ENCODE data around the gene RABL2A.
"Not testable (repeated sequence)": the region's sequence is repeated elsewhere in the genome, so short reads cannot be mapped to it uniquely, and the experiment has no call there.

The RABL2A gene

DNA sequence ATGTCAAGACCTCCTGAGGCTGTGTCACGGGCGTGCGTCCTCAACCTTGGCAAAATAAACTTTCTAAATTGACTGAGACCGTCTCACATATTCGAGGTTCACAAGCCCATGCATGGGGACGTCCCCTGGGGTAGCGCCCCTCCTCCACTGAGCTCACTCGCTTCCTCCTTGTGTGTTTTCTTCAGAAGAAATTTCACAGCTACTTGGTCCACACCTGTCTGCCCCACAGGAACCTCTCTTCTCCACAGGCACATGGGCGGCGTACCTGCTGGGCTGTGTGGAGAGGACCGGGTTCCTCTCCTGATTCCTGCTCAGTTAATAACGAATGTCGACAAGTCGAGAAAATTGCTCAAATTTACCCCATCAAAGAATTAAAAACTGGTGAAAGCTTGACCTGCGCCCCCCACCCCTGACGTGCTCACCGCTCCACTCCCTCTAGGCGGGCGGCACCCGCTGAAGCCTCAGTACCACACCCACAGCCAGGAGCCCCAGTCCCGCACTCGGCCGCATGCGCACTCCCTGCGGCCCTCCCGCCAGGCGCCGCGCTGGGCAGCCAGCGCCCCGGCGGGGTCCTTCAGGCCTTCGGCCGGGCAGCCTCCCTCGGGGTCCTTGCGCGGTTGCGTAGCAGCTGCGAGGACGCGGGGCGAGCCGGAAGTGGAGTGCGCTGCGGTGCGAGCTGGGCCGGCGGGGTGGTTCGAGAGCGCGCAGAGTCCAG lies at the start of gene RABL2A:
Gene RABL2A (plus strand): TSS at position 651 of the 715 bp plus-strand sequence. CDS start 1,341 bp downstream, outside the sequence.
- DNase-seq (ENCODE audit: low read depth in 2 of 2), result peak; percentile 71 to 76

DNA sequence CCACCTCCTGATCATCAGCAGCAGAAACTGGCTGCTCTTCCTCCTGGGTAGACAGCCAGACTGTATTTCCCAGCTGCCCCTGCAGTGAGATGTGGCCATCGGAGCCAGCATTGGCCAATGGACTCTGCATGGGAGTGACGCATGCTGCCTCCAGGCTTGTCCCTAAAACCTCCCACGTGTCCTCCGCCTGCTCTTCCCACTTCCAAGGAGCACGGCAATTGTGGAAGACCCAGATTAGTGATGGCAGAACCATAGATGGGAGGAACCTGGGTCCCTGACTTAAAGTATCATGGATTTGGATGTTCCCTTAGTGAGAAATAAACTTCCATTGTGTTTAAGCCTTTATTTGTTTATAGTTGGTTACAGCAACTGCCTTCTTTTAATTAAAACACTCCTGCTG lies 48.6 kb upstream of the RABL2A start:
- DNase-seq (ENCODE audit: low read depth in 2 of 2), result not testable (repeated sequence)

DNA sequence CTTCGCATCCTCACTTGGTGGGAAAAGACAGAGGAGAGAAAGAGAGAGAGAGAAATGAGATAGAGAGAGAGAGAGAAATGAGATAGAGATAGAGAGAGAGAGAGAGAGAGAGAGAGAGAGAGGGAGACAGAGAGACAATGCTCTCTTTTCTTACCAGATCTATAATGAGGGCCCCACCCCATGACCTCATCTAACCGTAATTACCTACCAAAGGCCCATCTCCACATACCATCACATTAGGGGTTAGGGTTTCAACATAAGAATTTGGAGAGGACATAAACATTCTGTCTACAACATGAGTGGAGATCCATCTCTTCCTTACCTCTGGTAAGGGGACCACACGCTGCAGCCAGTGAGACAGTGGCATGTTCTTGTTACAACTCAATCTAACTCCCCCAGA lies 44.6 kb upstream of the RABL2A start:
- not testable (repeated sequence) for DNase-seq (ENCODE audit: low read depth in 2 of 2)

DNA sequence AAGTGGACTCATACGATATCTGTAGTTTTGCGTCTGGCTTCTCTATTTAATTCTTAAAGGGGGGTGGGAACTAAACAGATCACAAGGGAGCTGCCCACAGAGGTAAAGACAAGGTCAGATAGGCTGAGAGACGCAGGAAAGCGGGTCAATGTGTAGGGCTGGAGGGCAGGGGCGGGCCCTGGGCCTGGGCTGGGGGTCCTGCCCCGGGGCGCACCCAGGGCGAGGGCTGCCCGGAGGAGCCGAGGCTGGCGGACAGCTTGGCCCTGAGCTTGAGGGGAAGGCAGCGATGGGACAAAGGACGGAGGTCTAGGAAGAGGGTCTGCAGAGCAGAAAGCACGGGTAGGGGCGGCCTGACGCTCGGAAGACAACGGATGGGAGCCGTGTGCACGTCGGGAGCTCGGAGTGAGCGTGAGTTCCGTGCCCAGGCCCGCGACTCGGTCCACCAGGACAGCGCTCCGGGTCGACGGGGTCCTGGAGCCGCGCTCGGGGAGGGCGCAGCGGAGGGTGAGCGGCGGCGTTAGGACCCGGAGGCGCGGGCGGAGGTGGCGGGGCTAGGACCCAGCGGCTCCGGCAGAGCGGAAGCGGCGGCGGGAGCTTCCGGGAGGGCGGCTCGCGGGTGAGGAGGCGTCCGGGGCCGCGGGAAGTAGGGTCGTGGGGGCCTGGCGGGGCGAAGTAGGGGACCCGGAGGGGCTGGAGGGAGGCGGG lies 43.4 kb upstream of the RABL2A start:
- DNase-seq (ENCODE audit: low read depth in 2 of 2), result peak; percentile 68 to 78

DNA sequence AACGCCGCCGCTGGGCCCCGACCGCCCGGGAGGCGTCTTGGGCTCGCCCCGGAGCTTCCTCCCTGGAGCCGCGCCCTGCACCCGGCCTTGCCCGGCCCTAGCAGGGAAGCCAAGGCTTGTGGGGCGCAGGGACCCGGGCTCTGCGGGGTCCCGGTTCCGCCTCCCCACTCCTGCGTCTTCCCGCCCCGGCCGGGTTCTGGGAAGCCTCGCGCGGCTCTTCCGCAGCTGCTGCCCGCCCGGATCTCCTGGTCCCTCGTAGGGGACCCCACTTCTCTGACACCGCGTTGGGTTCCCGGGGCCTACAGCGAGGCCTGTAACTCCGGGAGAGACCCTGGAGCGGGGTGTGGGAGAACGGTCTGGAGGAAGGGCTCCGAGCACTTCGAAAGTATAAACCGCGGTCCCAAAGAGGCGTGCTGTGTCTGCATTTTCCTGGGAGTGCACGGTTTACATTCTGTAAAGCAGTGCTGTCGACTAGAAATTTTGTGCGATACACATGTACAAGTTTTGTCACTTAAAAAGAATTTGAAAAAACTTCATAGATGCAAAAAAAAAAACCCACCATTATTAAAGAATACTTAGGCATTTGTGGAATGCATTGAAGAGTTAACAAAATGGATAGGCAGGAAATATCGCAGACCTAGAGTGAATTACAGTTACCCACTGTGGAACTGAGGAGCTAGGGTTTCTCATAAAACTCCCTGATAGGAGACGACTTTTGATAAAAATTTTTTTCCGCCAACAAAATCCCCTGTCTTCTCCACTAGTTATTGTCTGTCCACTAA lies 42.6 kb upstream of the RABL2A start:
- not testable (repeated sequence) for DNase-seq (ENCODE audit: low read depth in 2 of 2)

DNA sequence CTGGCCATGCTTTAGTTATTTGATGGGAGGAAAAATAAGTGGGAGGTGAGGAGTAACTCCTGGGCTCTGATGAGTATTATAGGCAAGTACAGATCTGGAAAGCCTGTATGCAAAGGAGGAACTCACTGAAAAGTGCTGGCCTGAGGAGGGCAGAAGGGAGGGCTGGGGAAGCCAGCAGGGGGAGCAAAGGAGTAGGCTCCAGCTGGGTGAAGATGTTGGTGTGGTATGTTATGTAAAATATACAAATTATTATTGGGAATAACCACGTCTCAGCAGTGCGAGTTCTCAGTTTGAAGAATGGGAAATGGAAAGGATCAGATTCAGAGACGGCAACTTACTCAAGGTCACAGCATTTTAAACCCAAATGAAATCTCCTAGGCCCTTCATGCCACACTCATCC lies 39.9 kb upstream of the RABL2A start:
- peak; percentile 43 to 55 for DNase-seq (ENCODE audit: low read depth in 2 of 2)

DNA sequence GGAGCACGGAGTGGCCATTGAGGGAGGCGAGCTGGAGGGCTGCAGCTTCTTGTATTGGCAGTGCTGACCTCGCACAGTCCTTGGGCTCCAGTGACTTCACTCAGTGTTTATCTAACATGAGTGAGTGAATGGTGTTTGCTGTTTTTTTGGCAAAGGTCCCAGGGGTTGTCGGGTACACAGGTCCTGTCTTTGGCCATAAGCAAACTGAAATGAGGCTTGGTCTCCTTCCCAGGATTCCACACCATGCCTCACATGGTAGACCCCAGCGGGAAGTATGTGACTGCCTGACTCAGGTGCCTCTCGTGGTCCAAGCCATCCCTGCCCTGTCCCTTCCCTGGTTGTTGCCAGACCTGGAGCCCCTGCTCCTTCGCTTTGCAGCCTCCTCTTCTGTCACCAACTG lies 37.5 kb upstream of the RABL2A start:
- not testable (repeated sequence) for DNase-seq (ENCODE audit: low read depth in 2 of 2)

DNA sequence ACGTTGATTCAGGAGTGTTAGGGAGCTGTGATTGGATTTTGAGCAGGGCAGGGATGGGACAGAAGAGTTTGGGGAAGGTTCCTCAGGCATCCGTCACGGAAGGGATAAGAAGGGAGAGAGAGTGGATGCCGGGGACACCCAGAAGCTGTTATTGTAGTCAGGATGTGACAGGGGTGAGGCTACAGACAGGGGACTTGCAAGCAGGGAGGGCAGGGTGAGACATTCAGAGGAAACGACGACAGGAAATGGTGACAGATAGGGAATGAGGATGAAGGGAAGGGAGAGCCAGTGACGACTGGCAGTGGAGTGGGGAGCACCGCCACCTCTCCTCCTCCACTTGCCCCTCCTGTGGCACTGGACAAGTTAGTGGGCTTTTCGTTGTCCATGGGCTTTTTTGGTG lies 35.1 kb upstream of the RABL2A start:
- DNase-seq (ENCODE audit: low read depth in 2 of 2), result not testable (repeated sequence)

DNA sequence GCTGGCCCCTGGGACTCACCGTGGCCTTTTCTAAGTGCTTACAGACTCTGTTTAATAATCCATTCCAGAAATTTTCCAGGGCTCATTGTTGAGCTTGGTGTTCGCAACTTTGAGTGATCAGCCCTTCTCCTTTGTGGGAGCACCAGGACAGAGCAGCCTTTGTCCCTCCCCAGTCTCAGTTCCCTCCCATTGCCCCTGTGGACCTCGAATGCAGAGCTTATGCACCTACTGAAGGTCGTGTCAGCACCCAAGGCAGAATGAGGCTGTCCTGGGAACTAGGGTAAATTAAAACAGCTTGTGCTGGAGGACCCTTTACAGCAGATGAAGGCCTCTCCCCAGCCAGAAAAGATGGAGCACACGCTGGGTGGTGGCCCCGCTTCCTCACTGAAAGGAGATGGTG lies 33.8 kb upstream of the RABL2A start:
- not testable (repeated sequence) for DNase-seq (ENCODE audit: low read depth in 2 of 2)

DNA sequence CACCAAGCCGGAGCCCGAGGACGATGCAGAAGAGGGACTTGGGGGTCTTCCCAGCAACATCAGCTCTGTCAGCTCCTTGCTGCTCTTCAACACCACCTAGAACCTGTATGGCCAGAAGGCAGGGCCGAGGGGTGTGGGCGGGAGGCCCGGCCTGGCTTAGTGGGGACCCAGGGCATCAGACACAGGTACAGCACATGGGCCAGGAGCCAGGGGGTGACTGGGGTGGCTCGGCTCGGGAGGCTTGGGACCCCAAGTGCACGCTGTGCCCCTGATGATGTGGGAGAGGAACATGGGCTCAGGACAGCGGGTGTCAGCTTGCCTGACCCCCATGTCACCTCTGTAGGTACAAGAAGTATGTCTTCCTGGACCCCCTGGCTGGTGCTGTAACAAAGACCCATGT lies 31.3 kb upstream of the RABL2A start:
- DNase-seq (ENCODE audit: low read depth in 2 of 2), result not testable (repeated sequence)

DNA sequence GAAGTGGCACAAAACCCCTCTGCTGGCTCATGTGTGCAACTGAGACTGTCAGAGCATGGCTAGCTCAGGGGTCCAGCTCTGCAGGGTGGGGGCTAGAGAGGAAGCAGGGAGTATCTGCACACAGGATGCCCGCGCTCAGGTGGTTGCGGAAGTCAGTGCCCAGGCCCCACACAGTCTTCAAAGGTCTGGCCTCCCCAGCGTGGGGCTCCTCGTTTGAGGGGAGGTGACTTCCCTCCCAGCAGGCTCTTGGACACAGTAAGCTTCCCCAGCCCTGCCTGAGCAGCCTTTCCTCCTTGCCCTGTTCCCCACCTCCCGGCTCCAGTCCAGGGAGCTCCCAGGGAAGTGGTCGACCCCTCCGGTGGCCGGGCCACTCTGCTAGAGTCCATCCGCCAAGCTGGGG lies 29.9 kb upstream of the RABL2A start:
- DNase-seq (ENCODE audit: low read depth in 2 of 2), result not testable (repeated sequence)

DNA sequence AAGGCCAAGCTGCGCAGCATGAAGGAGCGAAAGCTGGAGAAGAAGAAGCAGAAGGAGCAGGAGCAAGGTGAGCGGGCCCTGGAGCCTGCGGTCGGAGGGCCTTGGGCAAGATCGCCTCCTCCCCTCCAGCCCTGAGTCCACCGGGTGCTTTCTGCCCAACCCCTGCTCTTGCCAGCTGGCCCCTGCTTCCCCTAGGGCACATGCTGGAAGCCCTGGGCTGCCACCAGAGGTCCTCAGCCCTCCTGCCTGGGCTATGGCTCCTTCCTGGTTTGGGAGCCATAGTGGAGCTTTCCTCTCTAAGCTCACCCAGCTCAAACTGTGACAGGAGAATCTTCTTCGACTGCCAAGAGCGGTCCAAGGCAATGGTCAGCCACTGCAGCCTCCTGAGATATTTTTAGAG lies 29.5 kb upstream of the RABL2A start:
- DNase-seq (ENCODE audit: low read depth in 2 of 2), result not testable (repeated sequence)

DNA sequence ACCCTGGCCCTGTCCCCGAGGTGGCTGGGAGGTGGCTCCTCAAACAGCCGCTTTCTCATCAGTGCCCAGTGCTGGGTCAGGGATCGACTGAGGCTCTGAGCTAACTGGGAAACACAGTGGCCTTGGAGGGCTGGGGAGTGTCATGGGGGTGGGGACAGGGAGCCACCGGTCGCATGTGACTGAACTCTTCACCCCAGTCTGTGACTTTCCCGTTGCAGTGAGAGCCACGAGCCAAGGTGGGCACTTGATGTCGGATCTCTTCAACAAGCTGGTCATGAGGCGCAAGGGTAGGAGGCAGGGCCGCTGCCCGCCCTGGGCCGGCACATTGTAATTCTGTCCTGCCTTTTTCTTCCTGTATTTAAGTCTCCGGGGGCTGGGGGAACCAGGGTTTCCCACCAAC lies 28.9 kb upstream of the RABL2A start:
- DNase-seq (ENCODE audit: low read depth in 2 of 2), result not testable (repeated sequence)

DNA sequence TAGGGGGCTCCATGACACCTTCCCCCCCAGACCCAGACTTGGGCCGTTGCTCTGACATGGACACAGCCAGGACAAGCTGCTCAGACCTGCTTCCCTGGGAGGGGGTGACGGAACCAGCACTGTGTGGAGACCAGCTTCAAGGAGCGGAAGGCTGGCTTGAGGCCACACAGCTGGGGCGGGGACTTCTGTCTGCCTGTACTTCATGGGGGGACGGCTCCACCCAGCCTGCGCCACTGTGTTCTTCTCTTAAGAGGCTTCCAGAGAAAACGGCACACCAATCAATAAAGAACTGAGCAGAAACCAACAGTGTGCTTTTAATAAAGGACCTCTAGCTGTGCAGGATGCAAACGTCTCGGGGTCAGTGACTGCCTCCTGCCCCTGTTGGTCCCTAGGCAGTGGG lies 28.3 kb upstream of the RABL2A start:
- DNase-seq (ENCODE audit: low read depth in 2 of 2), result not testable (repeated sequence)

DNA sequence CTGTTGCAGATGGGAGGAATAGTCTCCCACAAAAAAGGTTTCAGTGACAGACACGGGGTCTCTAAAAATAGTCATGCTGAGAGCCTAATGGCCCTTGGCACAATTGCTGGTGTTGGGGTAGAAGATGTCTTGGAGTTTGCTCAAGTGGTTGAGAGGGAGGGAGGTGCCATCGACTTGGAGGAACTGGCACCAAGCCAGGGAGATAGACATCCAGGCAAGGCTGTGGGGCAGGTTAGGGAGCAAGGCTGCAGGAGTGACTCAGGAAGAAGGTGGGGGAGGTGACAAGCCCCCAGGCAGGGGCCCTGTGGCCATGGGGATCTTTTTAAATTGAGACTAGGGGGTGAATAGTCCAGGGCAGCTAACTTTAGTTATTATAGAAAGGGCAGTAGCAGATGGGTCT lies 27.9 kb upstream of the RABL2A start:
- not testable (repeated sequence) for DNase-seq (ENCODE audit: low read depth in 2 of 2)

DNA sequence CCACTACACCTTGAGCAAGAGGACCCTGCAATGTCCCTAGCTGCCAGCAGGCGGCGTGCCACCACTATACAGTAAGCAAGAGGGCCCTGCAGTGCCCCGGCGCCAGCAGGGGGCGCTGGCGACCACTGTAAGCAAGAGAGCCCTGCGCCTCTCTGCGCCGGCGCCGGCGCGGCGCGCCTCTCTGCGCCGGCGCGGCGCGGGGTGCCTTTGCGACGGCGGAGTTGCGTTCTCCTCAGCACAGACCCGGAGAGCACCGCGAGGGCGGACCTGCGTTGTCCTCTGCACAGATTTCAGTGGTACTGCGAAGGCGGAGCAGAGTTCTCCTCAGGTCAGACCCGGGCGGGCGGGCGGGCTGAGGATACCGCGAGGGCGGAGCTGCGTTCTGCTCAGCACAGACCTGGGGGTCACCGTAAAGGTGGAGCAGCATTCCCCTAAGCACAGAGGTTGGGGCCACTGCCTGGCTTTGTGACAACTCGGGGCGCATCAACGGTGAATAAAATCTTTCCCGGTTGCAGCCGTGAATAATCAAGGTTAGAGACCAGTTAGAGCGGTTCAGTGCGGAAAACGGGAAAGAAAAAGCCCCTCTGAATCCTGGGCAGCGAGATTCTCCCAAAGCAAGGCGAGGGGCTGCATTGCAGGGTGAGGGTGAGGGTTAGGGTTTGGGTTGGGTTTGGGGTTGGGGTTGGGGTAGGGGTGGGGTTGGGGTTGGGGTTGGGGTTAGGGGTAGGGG lies 24.9 kb upstream of the RABL2A start:
- peak in 1 of 2 donors; percentile 41 for DNase-seq (ENCODE audit: low read depth in 2 of 2)

DNA sequence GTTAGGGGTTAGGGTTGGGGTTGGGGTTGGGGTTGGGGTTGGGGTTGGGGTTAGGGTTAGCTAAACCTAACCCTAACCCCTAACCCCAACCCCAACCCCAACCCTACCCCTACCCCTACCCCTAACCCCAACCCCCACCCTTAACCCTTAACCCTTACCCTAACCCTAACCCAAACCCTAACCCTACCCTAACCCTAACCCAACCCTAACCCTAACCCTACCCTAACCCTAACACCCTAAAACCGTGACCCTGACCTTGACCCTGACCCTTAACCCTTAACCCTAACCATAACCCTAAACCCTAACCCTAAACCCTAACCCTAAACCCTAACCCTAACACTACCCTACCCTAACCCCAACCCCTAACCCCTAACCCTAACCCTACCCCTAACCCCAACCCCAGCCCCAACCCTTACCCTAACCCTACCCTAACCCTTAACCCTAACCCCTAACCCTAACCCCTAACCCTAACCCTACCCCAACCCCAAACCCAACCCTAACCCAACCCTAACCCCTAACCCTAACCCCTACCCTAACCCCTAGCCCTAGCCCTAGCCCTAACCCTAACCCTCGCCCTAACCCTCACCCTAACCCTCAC lies 24.1 kb upstream of the RABL2A start:
- DNase-seq (ENCODE audit: low read depth in 2 of 2), result no peak

DNA sequence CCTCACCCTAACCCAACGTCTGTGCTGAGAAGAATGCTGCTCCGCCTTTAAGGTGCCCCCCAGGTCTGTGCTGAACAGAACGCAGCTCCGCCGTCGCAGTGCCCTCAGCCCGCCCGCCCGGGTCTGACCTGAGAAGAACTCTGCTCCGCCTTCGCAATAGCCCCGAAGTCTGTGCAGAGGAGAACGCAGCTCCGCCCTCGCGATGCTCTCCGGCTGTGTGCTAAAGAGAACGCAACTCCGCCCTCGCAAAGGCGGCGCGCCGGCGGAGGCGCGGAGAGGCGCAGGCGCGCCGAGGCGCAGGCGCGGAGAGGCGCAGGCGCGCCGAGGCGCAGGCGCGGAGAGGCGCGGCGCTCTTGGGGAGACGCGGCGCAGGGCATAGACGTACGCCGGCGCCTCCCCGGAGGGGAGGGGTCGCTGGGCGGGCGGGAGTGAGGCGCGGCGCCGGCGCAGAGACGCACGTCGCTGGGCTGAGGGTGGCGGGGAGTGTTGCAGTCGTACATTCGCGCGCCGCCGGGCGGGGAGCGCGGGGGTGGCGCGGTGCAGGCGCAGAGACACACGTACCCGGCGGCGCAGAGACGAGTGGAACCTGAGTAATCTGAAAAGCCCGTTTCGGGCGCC lies 23.5 kb upstream of the RABL2A start:
- DNase-seq (ENCODE audit: low read depth in 2 of 2), result peak; percentile 69 to 80

DNA sequence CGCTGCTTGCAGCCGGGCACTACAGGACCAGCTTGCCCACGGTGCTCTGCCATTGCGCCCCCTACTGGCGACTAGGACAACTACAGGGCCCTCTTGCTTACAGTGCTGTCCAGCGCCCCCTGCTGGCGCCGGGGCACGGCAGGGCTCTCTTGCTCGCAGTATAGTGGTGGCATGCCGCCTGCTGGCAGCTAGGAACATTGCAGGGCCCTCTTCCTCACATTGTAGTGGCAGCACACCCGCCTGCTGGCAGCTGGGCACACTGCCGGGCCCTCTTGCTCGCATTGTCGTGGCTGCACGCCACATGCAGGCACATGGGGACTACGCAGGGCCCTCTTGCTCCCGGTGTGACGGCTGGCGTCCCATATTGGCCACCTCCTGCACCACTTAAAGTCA lies 23.0 kb upstream of the RABL2A start:
- peak; percentile 82 for DNase-seq (ENCODE audit: low read depth in 2 of 2)

DNA sequence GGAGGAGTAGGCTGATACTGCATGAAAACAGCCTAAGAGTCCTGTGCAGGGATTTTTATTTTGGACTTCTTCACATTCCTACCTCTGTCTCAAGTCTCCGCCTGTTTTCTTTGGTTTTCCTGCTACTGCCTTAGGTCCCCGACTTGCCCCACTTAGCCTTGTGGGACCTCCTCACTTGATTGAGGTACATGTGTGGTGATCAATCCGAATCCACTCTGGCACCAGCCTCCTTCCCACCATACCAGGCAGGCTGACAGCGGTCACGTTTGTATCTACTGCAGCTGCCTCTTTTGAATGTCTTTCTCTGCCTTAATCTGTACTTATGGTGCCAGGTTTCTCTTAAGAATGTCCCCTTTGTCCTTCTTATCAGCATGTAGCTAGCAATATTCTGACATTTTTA lies 22.4 kb upstream of the RABL2A start:
- not testable (repeated sequence) for DNase-seq (ENCODE audit: low read depth in 2 of 2)

DNA sequence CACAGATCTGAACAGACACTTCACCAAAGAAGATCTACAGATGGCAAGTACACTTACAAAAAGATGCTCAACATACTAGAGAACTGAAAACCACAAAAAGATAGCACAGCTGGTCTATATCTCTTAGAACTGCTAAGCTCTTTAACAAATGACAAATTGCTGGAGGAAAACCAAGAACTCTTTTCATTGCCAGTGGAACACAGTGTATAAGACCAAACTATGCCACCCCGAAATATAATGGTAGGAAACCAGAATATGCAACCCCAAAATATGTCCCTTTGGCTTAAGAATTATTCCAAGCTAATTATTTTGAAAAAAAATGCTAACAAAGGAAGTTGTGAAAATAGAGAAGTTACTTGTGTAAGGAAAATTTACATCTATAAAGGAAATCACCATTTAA lies 21.0 kb upstream of the RABL2A start:
- not testable (repeated sequence) for DNase-seq (ENCODE audit: low read depth in 2 of 2)
